Loucy (cell line): Measurements from ENCODE around the gene TTL.

Experiments used
- H2AFZ ChIP-seq: fragments of 200-600 bp; sonication (generic); 2 replicates; pipeline ENCODE4 v1.6.0; 2016; ENCODE audit warnings: antibody characterized with exemption, mild to moderate bottlenecking, low read length, moderate library complexity
- H3F3A ChIP-seq: fragments of 200-600 bp; 2 replicates; pipeline ENCODE4 v1.6.0; 2016; ENCODE audit warnings: antibody characterized with exemption, low read depth, mild to moderate bottlenecking
- H3K27me3 ChIP-seq: fragments of 200-600 bp; sonication (generic); 2 replicates; pipeline ENCODE4 v1.6.1; 2014; ENCODE audit warnings: low read length, mild to moderate bottlenecking; ENCODE audit not compliant: insufficient read depth, poor library complexity, severe bottlenecking
- H3K36me3 ChIP-seq: fragments of 200-600 bp; sonication (generic); 2 replicates; pipeline ENCODE4 v1.6.1; 2016; ENCODE audit warnings: low read length; ENCODE audit not compliant: insufficient read depth
- H3K4me1 ChIP-seq: fragments of 200-600 bp; sonication (generic); 2 replicates; pipeline ENCODE4 v1.5.1; 2014; ENCODE audit warnings: low read length, mild to moderate bottlenecking; ENCODE audit not compliant: insufficient read depth, poor library complexity, severe bottlenecking
- H3K4me2 ChIP-seq: fragments of 200-600 bp; sonication (generic); 2 replicates; pipeline ENCODE4 v1.6.0; 2014; ENCODE audit warnings: antibody characterized with exemption, low read length, low read depth, mild to moderate bottlenecking; ENCODE audit not compliant: poor library complexity, severe bottlenecking
- H3K4me3 ChIP-seq: fragments of 200-600 bp; sonication (generic); 2 replicates; pipeline ENCODE4 v1.5.1; 2014; ENCODE audit warnings: low read length, mild to moderate bottlenecking, mixed read lengths; ENCODE audit not compliant: poor library complexity, severe bottlenecking
- H3K79me2 ChIP-seq: fragments of 200-600 bp; sonication (generic); 2 replicates; pipeline ENCODE4 v1.6.1; 2014; ENCODE audit warnings: low read length; ENCODE audit not compliant: insufficient read depth
- H3K9ac ChIP-seq: fragments of 200-600 bp; sonication (generic); 2 replicates; pipeline ENCODE4 v1.6.0; 2014; ENCODE audit warnings: mild to moderate bottlenecking, low read depth, low read length, moderate library complexity; ENCODE audit not compliant: poor library complexity, severe bottlenecking
- H3K9me2 ChIP-seq: fragments of 200-600 bp; sonication (generic); replicated peaks from 2 replicates; pipeline ENCODE4 v1.6.1; 2016; ENCODE audit warnings: low read depth, low read length, mixed read lengths
- H3K9me3 ChIP-seq: fragments of 200-600 bp; sonication (generic); 2 replicates; pipeline ENCODE4 v1.6.1; 2014; ENCODE audit warnings: mild to moderate bottlenecking, antibody characterized with exemption, low read length, low read depth; ENCODE audit not compliant: insufficient read depth
- H4K20me1 ChIP-seq: fragments of 200-600 bp; sonication (generic); 2 replicates; pipeline ENCODE4 v1.6.0; 2014; ENCODE audit warnings: antibody characterized with exemption, low read length, mild to moderate bottlenecking; ENCODE audit not compliant: insufficient read depth, poor library complexity, severe bottlenecking
- CTCF ChIP-seq: fragments of 200-600 bp; sonication (generic); conservative IDR thresholded peaks from 2 replicates; pipeline ENCODE4 v1.5.1; 2014; ENCODE audit warnings: mild to moderate bottlenecking, antibody characterized with exemption, low read length
- EZH2phosphoT487 ChIP-seq: fragments of 200-600 bp; IDR thresholded peaks from 2 replicates; pipeline ENCODE4 v1.6.1; 2018; ENCODE audit warnings: antibody characterized with exemption, mild to moderate bottlenecking, moderate library complexity, borderline replicate concordance

TTL gene

DNA sequence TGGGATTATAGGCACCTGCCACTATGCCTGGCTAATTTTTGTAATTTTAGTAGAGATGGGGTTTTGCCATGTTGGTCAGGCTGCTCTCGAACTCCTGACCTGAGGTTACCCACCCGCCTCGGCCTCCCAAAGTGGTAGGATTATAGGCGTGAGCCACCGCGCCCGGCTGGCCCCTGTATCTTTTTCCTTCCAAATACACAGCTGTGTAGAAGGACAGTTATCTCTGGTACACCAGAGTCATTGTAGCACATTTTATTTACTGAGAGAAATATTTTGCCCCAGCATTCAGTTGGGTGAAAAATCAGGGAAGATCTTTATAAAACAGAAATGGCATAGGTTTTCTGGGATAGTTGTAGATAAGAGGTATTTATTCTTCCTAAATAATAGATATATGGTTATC is 36.9 kb downstream of the TTL start:
- H4K20me1 ChIP-seq: no peaks in the 10 kb centered on the region
- H2AFZ ChIP-seq: no peak overlapping the region
- no peak for TF ChIP-seq EZH2phosphoT487
- TF ChIP-seq CTCF: no peak
- H3K9me2 ChIP-seq: no peaks in the 10 kb centered on the region
- no peaks in the 10 kb centered on the region for H3K27me3 ChIP-seq
- no peaks in the 10 kb centered on the region for H3K4me1 ChIP-seq
- H3K36me3 ChIP-seq: peaks cover 52% of the 10 kb centered on the region
- no peak overlapping the region for H3K9ac ChIP-seq
- 0 out of 2 replicates have a peak, but pooled peaks cover 7% of the 10 kb centered on the region for H3K9me3 ChIP-seq
- H3K79me2 ChIP-seq: no peaks in the 10 kb centered on the region
- no peaks in the 10 kb centered on the region for H3F3A ChIP-seq
- no peak overlapping the region for H3K4me2 ChIP-seq
- H3K4me3 ChIP-seq: no peak overlapping the region

- peaks cover 46% of the 10 kb centered on the region; the same call in 1 of the 2 replicates for H3K36me3 ChIP-seq
Observed at GRCh38 chr2:112519506-112519905, 37.5 kb downstream of the TTL start.

DNA sequence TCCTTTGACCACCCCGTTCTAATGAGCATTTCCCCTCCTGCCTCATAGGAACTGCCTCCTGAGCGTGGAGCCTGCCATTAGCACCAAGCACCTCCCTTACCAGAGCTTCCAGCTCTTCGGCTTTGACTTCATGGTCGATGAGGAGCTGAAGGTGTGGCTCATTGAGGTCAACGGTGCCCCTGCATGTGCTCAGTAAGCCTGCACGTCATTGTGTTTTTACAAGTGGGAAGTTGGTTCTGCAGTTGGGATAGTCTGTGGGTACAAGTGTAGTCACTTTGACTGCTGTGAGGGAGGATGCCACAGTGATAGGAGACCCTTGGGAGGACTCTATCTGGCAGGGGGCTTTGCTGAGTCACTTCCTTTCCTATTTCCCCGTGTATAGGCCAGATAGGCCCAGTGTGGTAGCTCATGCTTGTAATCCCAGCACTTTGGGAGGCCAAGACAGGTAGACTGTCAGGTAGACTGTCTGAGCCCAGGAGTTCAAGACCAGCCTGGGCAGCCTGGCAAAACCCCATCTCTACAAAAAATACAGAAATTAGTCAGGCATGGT is 38.4 kb downstream of the TTL start:
- peaks cover 39% of the 10 kb centered on the region; the same call in 1 of the 2 replicates for H3K36me3 ChIP-seq
- H3K9ac ChIP-seq: no peak overlapping the region
- H3K9me2 ChIP-seq: no peaks in the 10 kb centered on the region
- H3K9me3 ChIP-seq: no peaks in the 10 kb centered on the region
- no peaks in the 10 kb centered on the region for H3K27me3 ChIP-seq
- no peaks in the 10 kb centered on the region for H3F3A ChIP-seq
- H3K4me2 ChIP-seq: no peak overlapping the region
- no peaks in the 10 kb centered on the region for H3K4me1 ChIP-seq
- H4K20me1 ChIP-seq: no peaks in the 10 kb centered on the region
- H3K79me2 ChIP-seq: no peaks in the 10 kb centered on the region
- H2AFZ ChIP-seq: no peak overlapping the region
- TF ChIP-seq CTCF (no peak), EZH2phosphoT487 (no peak)
- no peak overlapping the region for H3K4me3 ChIP-seq

More at GRCh38 chr2:112519506-112519905, 37.5 kb downstream of the TTL start:
- Histone ChIP-seq H3F3A (no peaks in the 10 kb centered on the region), H3K9me2 (no peaks in the 10 kb centered on the region), H3K4me2 (no peak overlapping the region), H3K9me3 (0 out of 2 replicates have a peak, but pooled peaks cover 6% of the 10 kb centered on the region), H3K79me2 (no peaks in the 10 kb centered on the region), H3K4me3 (no peak overlapping the region), H4K20me1 (no peaks in the 10 kb centered on the region), H3K27me3 (no peaks in the 10 kb centered on the region), H3K9ac (no peak overlapping the region), H3K4me1 (no peaks in the 10 kb centered on the region), H2AFZ (no peak overlapping the region)
- TF ChIP-seq EZH2phosphoT487: no peak
- no peak for TF ChIP-seq CTCF
